GM12891 (cell line): ENCODE data around the gene CPNE8.

Experiments used
- DNase-seq: peaks from one replicate; pipeline ENCODE4 v3.0.0; 2011; ENCODE audit warnings: low spot score; ENCODE audit not compliant: insufficient read length
- FAIRE-seq: peaks from 2 replicates; lab custom pipeline; 2011; peaks lifted over from hg19 to GRCh38; lab: Jason Lieb, UNC
- PAX5 ChIP-seq: IDR thresholded peaks from 2 replicates; pipeline ENCODE4 v1.6.1; 2011; ENCODE audit warnings: low read length, moderate library complexity, mild to moderate bottlenecking; ENCODE audit not compliant: insufficient read depth, severe bottlenecking
- POLR2A ChIP-seq: IDR thresholded peaks from 2 replicates; pipeline ENCODE4 v1.6.1; 2011; ENCODE audit warnings: low read depth, low read length, control low read depth
- POLR2AphosphoS5 ChIP-seq: IDR thresholded peaks from 2 replicates; pipeline ENCODE4 v1.6.1; 2011; ENCODE audit warnings: low read depth, low read length, control low read depth
- POU2F2 ChIP-seq: IDR thresholded peaks from 2 replicates; pipeline ENCODE4 v1.6.1; 2011; ENCODE audit warnings: low read depth, mild to moderate bottlenecking, control low read depth, low read length, moderate library complexity
- SPI1 ChIP-seq: IDR thresholded peaks from 2 replicates; pipeline ENCODE4 v1.6.1; 2011; ENCODE audit warnings: low read depth, low read length, control low read depth
- TAF1 ChIP-seq: IDR thresholded peaks from 2 replicates; pipeline ENCODE4 v1.6.1; 2011; ENCODE audit warnings: low read depth, low read length, control low read depth

Gene CPNE8

GRCh38 chr12:38708466-38708865 lies 196.9 kb downstream of the CPNE8 start:
- DNase-seq (no peak), FAIRE-seq (no peak)
- TF ChIP-seq SPI1: no peak
- TF ChIP-seq PAX5: no peak
- TF ChIP-seq POLR2A: no peak
- no peak for TF ChIP-seq POU2F2
- TF ChIP-seq POLR2AphosphoS5: no peak
- no peak for TF ChIP-seq TAF1

- no peak for FAIRE-seq
- TF ChIP-seq TAF1 (no peak), POLR2A (no peak), SPI1 (no peak), POLR2AphosphoS5 (no peak), POU2F2 (no peak), PAX5 (no peak)
- DNase-seq: no peak
These were observed 197.7 kb downstream of the CPNE8 start for GRCh38 chr12:38707648-38708047.

GRCh38 chr12:38697289-38697688 lies 208.1 kb downstream of the CPNE8 start:
- DNase-seq (no peak), FAIRE-seq (no peak)
- TF ChIP-seq TAF1 (no peak), POLR2AphosphoS5 (no peak), PAX5 (no peak), POLR2A (no peak), SPI1 (no peak), POU2F2 (no peak)

- DNase-seq (no peak), FAIRE-seq (no peak)
- TF ChIP-seq POU2F2 (no peak), POLR2AphosphoS5 (no peak), PAX5 (no peak), TAF1 (no peak), SPI1 (no peak), POLR2A (no peak)
These were observed 210.3 kb downstream of the CPNE8 start for GRCh38 chr12:38695057-38695456.

- DNase-seq (no peak), FAIRE-seq (no peak)
- TF ChIP-seq POLR2A (no peak), POLR2AphosphoS5 (no peak), SPI1 (no peak), POU2F2 (no peak), TAF1 (no peak), PAX5 (no peak)
These were observed 214.2 kb downstream of the CPNE8 start for GRCh38 chr12:38691164-38691563.

GRCh38 chr12:38690646-38691045 lies 214.7 kb downstream of the CPNE8 start:
- FAIRE-seq (no peak), DNase-seq (no peak)

GRCh38 chr12:38689704-38690103 lies 215.7 kb downstream of the CPNE8 start:
- FAIRE-seq: no peak

More at GRCh38 chr12:38690646-38691045, 214.7 kb downstream of the CPNE8 start:
- no peak for TF ChIP-seq PAX5
- no peak for TF ChIP-seq POLR2AphosphoS5

GRCh38 chr12:38689195-38689594 lies 216.2 kb downstream of the CPNE8 start:
- TF ChIP-seq PAX5 (no peak), SPI1 (no peak), POLR2A (no peak), POU2F2 (no peak), POLR2AphosphoS5 (no peak), TAF1 (no peak)
- FAIRE-seq: no peak
- no peak for DNase-seq

More at GRCh38 chr12:38689704-38690103, 215.7 kb downstream of the CPNE8 start:
- TF ChIP-seq PAX5: no peak
- TF ChIP-seq POLR2A: no peak
- no peak for TF ChIP-seq TAF1
- TF ChIP-seq POLR2AphosphoS5: no peak
- TF ChIP-seq POU2F2: no peak
- no peak for TF ChIP-seq SPI1
- DNase-seq: no peak

- no peak for FAIRE-seq
- TF ChIP-seq PAX5 (no peak), SPI1 (no peak), POLR2AphosphoS5 (no peak), TAF1 (no peak), POU2F2 (no peak), POLR2A (no peak)
- no peak for DNase-seq
These were observed 222.9 kb downstream of the CPNE8 start for GRCh38 chr12:38682521-38682920.

- TF ChIP-seq POLR2AphosphoS5 (no peak), TAF1 (no peak), SPI1 (no peak), POU2F2 (no peak), PAX5 (no peak), POLR2A (no peak)
- DNase-seq: no peak
- peak; percentile 23 for FAIRE-seq
These were observed 235.9 kb downstream of the CPNE8 start for GRCh38 chr12:38669530-38669929.
